GM13976 (cell line): Measurements from ENCODE around the gene CSKMT.

Source experiments
- DNase-seq: peaks from one replicate; pipeline ENCODE4 v3.0.0; 2012; ENCODE audit warnings: low spot score
- CTCF ChIP-seq: IDR thresholded peaks from 2 replicates; pipeline ENCODE4 v1.5.1; 2012; ENCODE audit warnings: borderline replicate concordance, mild to moderate bottlenecking; ENCODE audit not compliant: insufficient read depth; ENCODE audit errors: extremely low read depth, missing control alignments, control extremely low read depth
- in situ Hi-C: fragments of 300-500 bp; cut with MboI; formaldehyde crosslinking; loops from one replicate; pipeline ENCODE4 v1.12.0; 2022; ENCODE audit warnings: low sequenced_read_pairs, mixed read lengths, inconsistent platforms; ENCODE audit not compliant: unreplicated experiment

The CSKMT gene

GRCh38 chr11:62678433-62678769 is 13.3 kb downstream of the CSKMT start:
- in situ Hi-C loops = no loop called here
- no peak for TF ChIP-seq CTCF
- no peak for DNase-seq

- peak; percentile 94 for DNase-seq
- in situ Hi-C loops = no loop called here
- TF ChIP-seq CTCF = no peak
Observed at GRCh38 chr11:62678770-62679696, 13.9 kb downstream of the CSKMT start, which contains the start of gene UBXN1. UBXN1 (minus strand) TSS chr11:62679073; CDS start chr11:62678923, 150 bp downstream.

GRCh38 chr11:62680825-62681240 is 15.7 kb downstream of the CSKMT start:
- in situ Hi-C loops = no loop called here
- peak; percentile 28 for TF ChIP-seq CTCF
- DNase-seq = peak; percentile 64

GRCh38 chr11:62682518-62682917 is 17.4 kb downstream of the CSKMT start:
- TF ChIP-seq CTCF = no peak
- no peak for DNase-seq
- in situ Hi-C loops = no loop called here

- no peak for TF ChIP-seq CTCF
- in situ Hi-C loops = no loop called here
- DNase-seq = no peak
Observed at GRCh38 chr11:62687508-62688396, 22.6 kb downstream of the CSKMT start.

GRCh38 chr11:62688491-62688890 is 23.4 kb downstream of the CSKMT start:
- DNase-seq = no peak
- in situ Hi-C loops = no loop called here
- TF ChIP-seq CTCF = no peak
